Large intestine (tissue), 3 donors: ENCODE data around the gene ST3GAL2. TPM values are rescaled to one million over a fixed set of nuclear protein-coding genes. Genes with fewer than 3 reads are reported as not detected.

ENCODE experiments used
- DNase-seq, 2 donors: peaks; one replicate each; pipeline versions ENCODE4 v3.0.0 to v3.0.0-alpha.2; 2013
- H3K27ac ChIP-seq: one replicate; pipeline ENCODE4 v1.5.1; 2013; ENCODE audit warnings: low read length
- H3K27me3 ChIP-seq: 2 replicates; pipeline ENCODE4 v1.6.1; 2013; ENCODE audit warnings: low read length; ENCODE audit not compliant: control insufficient read depth, insufficient read depth
- H3K36me3 ChIP-seq: 2 replicates; pipeline ENCODE4 v1.6.1; 2013; ENCODE audit warnings: low read length; ENCODE audit not compliant: control insufficient read depth, insufficient read depth
- H3K4me1 ChIP-seq: one replicate; pipeline ENCODE4 v1.6.1; 2013; ENCODE audit warnings: low read length; ENCODE audit not compliant: control insufficient read depth, insufficient read depth
- H3K4me3 ChIP-seq: one replicate; pipeline ENCODE4 v1.5.1; 2013; ENCODE audit warnings: low read length
- H3K9me3 ChIP-seq: one replicate; pipeline ENCODE4 v1.6.1; 2013; ENCODE audit warnings: mild to moderate bottlenecking, low read depth, low read length, moderate library complexity; ENCODE audit not compliant: control insufficient read depth
- WGBS: methylation state at CpG from one replicate; pipeline ENCODE4 v1.1.5; 2013; ENCODE audit warnings: low lambda C conversion rate; ENCODE audit not compliant: insufficient coverage; 5-methylcytosine and 5-hydroxymethylcytosine counted together
- polyA plus RNA-seq: library from polyadenylated mRNA; unstranded; fragments of 120-200 nt; gene quantifications from one replicate; pipeline ENCODE4 v1.2.1, GENCODE V29; 2013

ST3GAL2 gene
- polyA plus RNA-seq, 1 donor, result 19.7 TPM

DNA sequence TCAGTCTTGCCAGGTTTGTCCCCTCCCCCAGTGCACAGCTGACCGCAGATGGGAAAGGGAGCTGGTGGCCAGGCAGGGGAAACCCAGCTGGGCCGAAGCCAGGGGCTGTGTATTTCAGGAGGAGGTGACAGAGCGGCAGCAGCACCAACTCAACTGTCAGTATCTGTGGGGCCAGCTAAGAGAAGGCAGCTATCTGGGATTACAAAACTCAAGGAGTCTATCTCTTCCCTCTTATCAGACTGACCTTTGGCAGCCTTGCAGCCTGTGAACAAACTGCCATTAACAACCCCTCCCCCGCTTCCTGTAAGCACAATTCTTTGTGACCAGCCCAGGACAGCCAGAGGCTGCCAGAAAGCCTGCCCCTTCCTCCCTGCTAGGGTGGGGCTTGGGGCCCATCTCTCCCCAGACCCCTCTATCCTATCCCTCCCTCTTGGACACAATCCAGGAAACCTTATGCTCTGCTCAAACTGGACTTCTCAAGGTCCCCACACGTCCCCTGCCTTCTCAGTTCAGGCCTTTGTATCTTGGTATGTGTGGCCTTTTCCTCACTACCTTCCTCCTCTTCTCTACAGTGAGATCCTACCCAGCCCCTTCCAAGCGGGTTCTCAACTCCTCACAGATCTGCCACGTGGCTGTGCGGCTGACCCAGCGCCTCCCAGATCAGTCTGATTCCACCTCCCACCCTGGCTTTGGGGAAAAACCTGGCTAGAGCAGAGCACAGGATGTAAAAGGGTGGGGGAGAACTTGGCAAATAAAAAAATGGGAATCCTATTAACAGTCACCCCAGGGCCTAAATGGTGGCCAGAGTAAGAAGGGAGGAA, 10.5 kb downstream of the ST3GAL2 start:
- Histone ChIP-seq H3K4me1 (peaks cover 72% of the 10 kb centered on the region), H3K9me3 (no peaks in the 10 kb centered on the region), H3K27me3 (no peaks in the 10 kb centered on the region), H3K4me3 (no peak overlapping the region), H3K36me3 (peaks cover 11% of the 10 kb centered on the region), H3K27ac (peak overlapping the region; percentile 97)
- WGBS, result no CpG with 5 or more reads among the region's 9 CpGs
- DNase-seq, result peak; percentile 98 to 99

DNA sequence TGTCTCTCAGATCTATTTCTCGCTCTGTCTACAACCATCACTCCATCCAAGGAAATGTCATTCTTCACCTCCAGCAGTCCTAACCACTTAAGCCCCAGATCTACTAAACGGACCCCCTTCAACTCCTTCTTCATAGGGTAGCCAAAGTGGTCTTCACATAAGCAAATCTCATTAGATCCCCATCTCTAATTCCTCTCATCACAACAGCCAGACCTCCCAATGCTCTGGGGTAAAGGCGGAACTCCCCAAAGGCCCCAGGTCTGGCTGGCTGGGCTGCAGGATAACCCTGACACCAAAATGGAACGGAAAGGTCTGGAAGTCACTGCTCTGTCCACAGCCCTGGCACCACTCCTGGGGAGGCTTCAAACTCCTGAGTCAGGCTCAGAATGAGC, 11.1 kb downstream of the ST3GAL2 start:
- Histone ChIP-seq H3K4me1 (peaks cover 72% of the 10 kb centered on the region), H3K4me3 (no peak overlapping the region), H3K27me3 (no peaks in the 10 kb centered on the region), H3K27ac (peak overlapping the region; percentile 97), H3K9me3 (no peaks in the 10 kb centered on the region), H3K36me3 (peaks cover 15% of the 10 kb centered on the region)
- no CpG with 5 or more reads among the region's 4 CpGs for WGBS
- no peak for DNase-seq

DNA sequence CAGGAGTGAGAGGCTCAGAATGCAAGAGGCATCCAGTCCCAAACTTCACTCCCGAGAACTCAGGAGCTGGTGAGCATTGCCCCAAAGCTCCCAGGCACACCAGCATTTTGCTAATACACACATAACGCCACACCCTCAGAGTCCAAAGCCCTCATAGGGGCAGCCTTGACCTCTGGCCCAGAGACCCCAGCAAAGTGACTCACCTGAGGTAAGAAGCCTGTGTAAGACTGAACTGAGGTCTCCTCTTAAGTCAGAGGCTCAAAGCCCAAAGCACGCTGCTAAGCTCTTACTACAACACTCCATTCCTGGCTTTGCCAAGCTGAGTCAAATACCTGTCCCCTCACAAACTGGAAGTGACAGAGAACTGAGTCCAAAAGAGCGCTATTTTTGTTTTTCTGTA, 16.4 kb downstream of the ST3GAL2 start:
- no peaks in the 10 kb centered on the region for H3K9me3 ChIP-seq
- peak overlapping the region; percentile 97 for H3K27ac ChIP-seq
- H3K36me3 ChIP-seq, result peaks cover 37% of the 10 kb centered on the region
- WGBS, result no CpG with 5 or more reads among the region's 4 CpGs
- H3K4me3 ChIP-seq, result no peak overlapping the region
- DNase-seq, result peak in 1 of 2 donors; percentile 55
- H3K27me3 ChIP-seq, result no peaks in the 10 kb centered on the region
- peaks cover 68% of the 10 kb centered on the region for H3K4me1 ChIP-seq

DNA sequence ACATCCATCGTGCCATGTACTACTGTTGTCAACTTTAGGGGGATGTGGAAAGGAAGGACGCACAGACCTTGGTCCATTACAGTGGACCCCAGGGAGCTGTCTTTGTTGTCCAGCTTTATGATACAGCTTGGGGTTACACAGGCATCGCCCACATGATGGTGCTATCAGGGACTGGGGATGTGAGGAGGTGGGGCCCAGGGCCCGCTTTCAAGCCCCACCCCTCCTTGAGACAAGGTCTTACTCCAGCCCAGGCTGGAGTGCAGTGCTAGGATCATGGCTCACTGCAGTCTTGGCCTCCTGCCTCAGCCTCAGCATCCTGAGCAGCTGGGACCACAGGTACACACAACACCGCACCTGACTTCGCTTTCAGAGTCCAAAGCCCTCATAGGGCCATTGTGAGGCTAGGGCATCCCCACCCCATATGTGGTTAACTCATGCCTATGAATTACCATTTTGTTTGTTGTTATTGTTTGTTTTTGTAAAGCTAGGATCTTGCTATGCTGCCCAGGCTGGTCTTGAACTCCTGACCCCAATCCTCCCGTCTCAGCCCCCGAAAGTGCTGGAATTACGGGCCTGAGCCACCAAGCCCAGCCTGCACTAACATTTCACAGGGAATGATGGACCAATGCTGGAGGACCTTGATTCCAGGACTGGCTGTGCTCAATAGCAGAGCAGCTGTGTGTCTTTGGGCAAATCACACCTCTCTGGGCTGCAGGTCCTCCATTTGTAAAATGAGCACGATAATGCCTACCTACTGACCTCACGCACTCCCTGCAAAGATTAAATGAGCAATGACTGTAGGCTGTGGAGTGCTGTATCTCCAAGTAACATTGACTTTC, 17.2 kb downstream of the ST3GAL2 start:
- peak overlapping the region; percentile 97 for H3K27ac ChIP-seq
- H3K27me3 ChIP-seq, result no peaks in the 10 kb centered on the region
- H3K9me3 ChIP-seq, result no peaks in the 10 kb centered on the region
- WGBS, result no CpG with 5 or more reads among the region's 11 CpGs
- DNase-seq, result peak in 1 of 2 donors; percentile 68
- no peak overlapping the region for H3K4me3 ChIP-seq
- peaks cover 37% of the 10 kb centered on the region for H3K36me3 ChIP-seq
- peaks cover 68% of the 10 kb centered on the region for H3K4me1 ChIP-seq

DNA sequence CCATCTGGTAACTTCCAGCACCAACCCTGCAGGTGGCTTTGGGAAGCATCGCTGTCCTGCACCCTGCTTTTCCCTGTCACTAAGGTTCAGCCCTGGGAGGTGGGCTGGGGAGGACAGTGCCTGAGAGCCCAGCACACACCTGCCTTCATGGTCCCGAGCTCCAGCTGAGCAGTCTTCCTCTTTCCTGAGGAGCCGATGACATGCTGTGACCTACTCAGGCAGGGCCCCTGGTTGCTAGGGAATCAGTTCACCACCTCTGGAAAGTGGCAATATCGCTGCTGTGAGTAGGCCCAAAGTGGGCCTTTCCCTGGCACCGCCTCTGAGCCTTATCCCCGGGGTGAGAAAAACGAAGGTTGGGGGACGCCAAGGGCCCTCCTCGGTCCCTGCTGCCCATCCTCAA, 17.9 kb downstream of the ST3GAL2 start:
- DNase-seq, result peak in 1 of 2 donors; percentile 39
- H3K27ac ChIP-seq, result peak overlapping the region; percentile 97
- no CpG with 5 or more reads among the region's 9 CpGs for WGBS
- H3K27me3 ChIP-seq, result no peaks in the 10 kb centered on the region
- H3K4me3 ChIP-seq, result no peak overlapping the region
- peaks cover 71% of the 10 kb centered on the region for H3K4me1 ChIP-seq
- H3K9me3 ChIP-seq, result no peaks in the 10 kb centered on the region
- H3K36me3 ChIP-seq, result peaks cover 37% of the 10 kb centered on the region

DNA sequence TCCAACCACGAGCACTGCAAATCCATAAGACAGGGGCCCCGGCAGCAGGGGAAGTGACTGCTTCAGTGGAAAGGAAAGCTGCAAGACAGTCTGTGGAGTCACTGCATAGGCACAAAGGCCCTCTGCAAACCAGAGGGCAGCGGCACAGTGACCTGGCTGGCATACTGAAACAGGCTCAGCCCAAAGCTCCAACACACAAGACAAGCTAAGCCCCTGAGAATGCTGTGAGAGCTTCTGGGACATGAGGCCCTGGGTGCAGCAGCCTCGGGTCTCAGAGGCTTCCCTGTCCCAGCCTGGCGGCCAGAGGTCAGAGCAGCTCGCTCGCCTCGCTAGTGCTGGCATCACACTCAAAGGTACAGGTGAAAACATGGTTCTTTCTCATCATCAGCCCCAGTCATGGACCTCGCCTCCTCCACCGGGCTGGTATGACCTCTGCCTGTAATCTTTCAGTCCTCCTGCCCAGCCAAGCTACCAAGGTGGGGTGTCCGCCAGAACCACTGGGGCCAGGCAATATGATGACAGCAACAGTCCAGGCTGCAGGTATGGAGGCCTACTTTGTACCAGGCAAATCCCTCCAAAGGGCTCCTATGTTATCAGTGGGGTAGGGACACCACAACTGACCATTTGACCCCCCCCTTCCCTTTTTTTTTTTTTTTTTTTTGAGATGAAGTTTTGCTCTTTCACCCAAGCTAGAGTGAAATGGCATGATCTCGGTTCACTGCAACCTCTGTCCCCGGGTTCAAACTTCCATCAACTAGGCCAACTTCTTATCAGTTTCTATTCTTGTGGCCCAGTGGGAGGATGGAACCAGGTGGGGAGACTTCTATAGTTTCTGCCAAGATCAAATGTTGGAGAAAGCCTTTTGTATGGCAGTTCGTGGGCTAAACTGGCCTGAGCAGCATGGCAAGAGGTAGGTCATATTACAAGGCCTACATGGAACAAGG, 19.2 kb downstream of the ST3GAL2 start:
- Histone ChIP-seq H3K4me3 (peak overlapping the region; percentile 65), H3K4me1 (peaks cover 67% of the 10 kb centered on the region), H3K27me3 (no peaks in the 10 kb centered on the region), H3K27ac (peak overlapping the region; percentile 97), H3K36me3 (peaks cover 28% of the 10 kb centered on the region), H3K9me3 (no peaks in the 10 kb centered on the region)
- peak in 1 of 2 donors; percentile 82 for DNase-seq
- no CpG with 5 or more reads among the region's 14 CpGs for WGBS

DNA sequence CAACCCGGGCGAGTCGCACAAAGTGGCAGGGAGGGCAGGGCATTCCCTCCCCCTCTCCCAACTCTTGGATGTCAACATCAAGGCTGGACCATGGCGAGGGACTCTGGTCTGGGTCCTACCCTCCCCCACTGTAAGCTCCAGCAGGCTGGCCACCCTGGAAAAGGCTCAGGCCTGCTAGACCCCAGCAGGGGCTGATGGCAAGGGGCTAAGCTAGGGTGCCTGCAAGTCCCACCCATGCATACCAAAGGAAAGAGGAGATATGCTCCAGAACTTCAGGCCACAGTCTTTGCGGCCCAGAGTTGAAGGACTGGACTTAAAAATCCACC, 19.9 kb downstream of the ST3GAL2 start:
- no peak for DNase-seq
- Histone ChIP-seq H3K27me3 (no peaks in the 10 kb centered on the region), H3K4me3 (peak overlapping the region; percentile 65), H3K4me1 (peaks cover 71% of the 10 kb centered on the region), H3K9me3 (no peaks in the 10 kb centered on the region), H3K27ac (peak overlapping the region; percentile 97), H3K36me3 (peaks cover 26% of the 10 kb centered on the region)
- WGBS, result no CpG with 5 or more reads among the region's 5 CpGs

DNA sequence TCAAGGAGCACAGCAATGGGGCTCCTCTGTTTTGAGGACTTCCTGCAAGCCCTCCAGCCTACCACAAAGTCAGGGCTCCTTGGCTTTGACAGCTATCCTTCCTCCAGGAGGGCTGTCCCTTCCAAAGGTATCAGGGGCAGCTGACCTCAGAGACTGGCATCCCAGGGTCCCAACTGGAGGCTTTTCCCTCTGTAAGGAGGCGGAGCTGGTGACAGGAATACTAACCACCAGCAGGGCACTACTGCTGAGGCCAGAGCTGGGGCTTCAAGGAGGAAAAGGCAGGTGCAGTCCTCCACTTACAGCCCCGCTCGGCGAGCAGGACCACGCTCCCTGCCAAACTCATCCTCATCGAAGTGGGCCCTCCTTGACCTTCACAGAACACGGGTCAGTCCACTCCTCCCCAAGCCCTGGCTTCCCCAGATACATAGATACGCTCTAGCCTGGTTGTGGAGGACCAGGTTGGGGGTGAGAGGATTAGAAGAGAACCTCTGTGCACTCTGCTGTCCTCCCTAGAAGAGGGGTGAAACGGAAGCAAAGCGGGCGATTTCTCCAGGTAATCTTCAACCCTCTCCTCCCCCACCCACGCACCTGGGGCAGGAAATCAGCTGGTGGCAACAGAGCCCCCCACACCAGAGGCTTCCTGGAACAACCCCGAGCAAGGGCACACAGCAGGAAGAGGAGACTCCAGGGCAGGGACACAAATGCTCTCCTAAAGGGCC, 20.5 kb downstream of the ST3GAL2 start:
- peak in 1 of 2 donors; percentile 62 for DNase-seq
- H3K27ac ChIP-seq, result peak overlapping the region; percentile 97
- H3K4me3 ChIP-seq, result peak overlapping the region; percentile 65
- peaks cover 71% of the 10 kb centered on the region for H3K4me1 ChIP-seq
- no CpG with 5 or more reads among the region's 13 CpGs for WGBS
- peaks cover 26% of the 10 kb centered on the region for H3K36me3 ChIP-seq
- no peaks in the 10 kb centered on the region for H3K9me3 ChIP-seq
- H3K27me3 ChIP-seq, result no peaks in the 10 kb centered on the region

DNA sequence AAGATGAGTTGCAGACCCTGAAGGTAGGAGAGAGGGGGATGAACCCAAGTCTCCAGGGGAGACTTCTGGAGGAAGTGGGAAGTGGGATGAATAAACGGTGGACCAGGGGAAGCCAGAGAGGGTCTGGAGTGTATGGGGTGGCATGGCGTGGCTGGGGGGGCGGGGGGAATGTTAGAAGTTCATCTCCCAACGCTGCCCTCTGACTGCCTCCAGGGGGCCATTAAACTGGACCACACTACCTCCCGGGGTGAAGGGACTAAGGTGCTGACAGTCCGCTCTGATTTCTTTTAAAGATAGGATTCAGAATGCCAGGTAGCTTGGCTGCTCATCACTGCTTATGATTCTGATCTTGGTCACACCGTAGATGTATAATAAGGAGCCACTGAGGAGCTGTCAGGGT, 21.2 kb downstream of the ST3GAL2 start:
- no peak for DNase-seq
- H3K27me3 ChIP-seq, result no peaks in the 10 kb centered on the region
- H3K4me1 ChIP-seq, result peaks cover 63% of the 10 kb centered on the region
- WGBS, result no CpG with 5 or more reads among the region's 7 CpGs
- peaks cover 23% of the 10 kb centered on the region for H3K36me3 ChIP-seq
- H3K4me3 ChIP-seq, result peak overlapping the region; percentile 65
- H3K9me3 ChIP-seq, result no peaks in the 10 kb centered on the region
- peak overlapping the region; percentile 97 for H3K27ac ChIP-seq
